ENCODE data around the gene GAB1.
"Not testable (repeated sequence)": the region's sequence is repeated elsewhere in the genome, so short reads cannot be mapped to it uniquely, and the experiment has no call there.

Gene GAB1

GRCh38 chr4:143339497-143339896 is 2.8 kb downstream of the GAB1 start:
- no peak for DNase-seq

GRCh38 chr4:143341186-143341755 is 4.6 kb downstream of the GAB1 start:
- no peak for DNase-seq

GRCh38 chr4:143343276-143343831 is 6.7 kb downstream of the GAB1 start:
- no peak for DNase-seq

GRCh38 chr4:143344041-143344440 is 7.4 kb downstream of the GAB1 start:
- no peak for DNase-seq

- no peak for DNase-seq
These were observed 8.1 kb downstream of the GAB1 start for GRCh38 chr4:143344774-143345173.

GRCh38 chr4:143345356-143345755 is 8.7 kb downstream of the GAB1 start:
- no peak for DNase-seq

GRCh38 chr4:143346206-143346605 is 9.5 kb downstream of the GAB1 start:
- no peak for DNase-seq

GRCh38 chr4:143347484-143348111 is 10.9 kb downstream of the GAB1 start:
- no peak for DNase-seq

GRCh38 chr4:143348233-143349077 is 11.8 kb downstream of the GAB1 start:
- no peak for DNase-seq

- DNase-seq, result not testable (repeated sequence)
These were observed 13.3 kb downstream of the GAB1 start for GRCh38 chr4:143349858-143350527.

GRCh38 chr4:143351149-143351691 is 14.5 kb downstream of the GAB1 start:
- no peak for DNase-seq

- no peak for DNase-seq
These were observed 15.2 kb downstream of the GAB1 start for GRCh38 chr4:143351774-143352451.

GRCh38 chr4:143352720-143353119 is 16.0 kb downstream of the GAB1 start:
- no peak for DNase-seq

- DNase-seq, result no peak
These were observed 17.1 kb downstream of the GAB1 start for GRCh38 chr4:143353797-143354196.

- DNase-seq, result no peak
These were observed 18.3 kb downstream of the GAB1 start for GRCh38 chr4:143354990-143355389.

- no peak for DNase-seq
These were observed 19.0 kb downstream of the GAB1 start for GRCh38 chr4:143355540-143356217.

- no peak for DNase-seq
These were observed 19.8 kb downstream of the GAB1 start for GRCh38 chr4:143356493-143356892.

- DNase-seq, result no peak
These were observed 20.6 kb downstream of the GAB1 start for GRCh38 chr4:143357161-143357845.

GRCh38 chr4:143358419-143358818 is 21.7 kb downstream of the GAB1 start:
- DNase-seq, result no peak

- DNase-seq, result peak; percentile 4
These were observed 22.4 kb downstream of the GAB1 start for GRCh38 chr4:143358923-143359643.
